Sigmoid colon (tissue), 4 donors: ENCODE results near the gene HABP4.

Experiments used
- POLR2A ChIP-seq, 2 donors: fragments of 450-650 bp; IDR thresholded peaks; one replicate each; pipeline ENCODE4 v1.6.1; 2016; ENCODE audit warnings: antibody characterized with exemption in 2 of 2, mild to moderate bottlenecking in 2 of 2, moderate library complexity in 2 of 2
- POLR2AphosphoS5 ChIP-seq, 4 donors: sonication (generic); formaldehyde crosslinking; IDR thresholded peaks; one replicate each; pipeline ENCODE4 v1.6.1; 2017; ENCODE audit warnings: antibody characterized with exemption in 4 of 4

DNA sequence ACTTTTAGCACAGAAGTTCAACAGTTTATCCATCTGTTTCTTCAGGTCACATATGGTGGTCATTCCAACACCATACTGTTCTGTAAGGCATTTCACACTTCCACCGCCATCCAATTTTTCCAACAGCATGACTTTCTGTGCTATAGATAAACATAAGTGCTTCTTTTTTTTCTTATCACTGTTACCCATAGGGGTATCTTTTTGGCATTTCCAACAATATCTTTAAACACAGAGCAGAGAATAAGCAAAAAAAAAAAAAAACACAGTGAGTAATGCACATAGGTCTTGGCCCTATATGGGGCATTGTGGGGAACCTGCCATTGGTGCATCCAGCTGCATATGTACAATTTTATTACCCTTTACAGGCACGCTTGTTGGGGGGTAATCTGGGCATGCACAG, 19.6 kb upstream of the HABP4 start:
- TF ChIP-seq POLR2A (IDR thresholded peaks at IDR 0.05) (no peak), POLR2AphosphoS5 (IDR thresholded peaks at IDR 0.05) (no peak)
